ENCODE results near the gene SVOPL.
"Not testable (repeated sequence)": the region's sequence is repeated elsewhere in the genome, so short reads cannot be mapped to it uniquely, and the experiment has no call there.

Gene SVOPL

DNA sequence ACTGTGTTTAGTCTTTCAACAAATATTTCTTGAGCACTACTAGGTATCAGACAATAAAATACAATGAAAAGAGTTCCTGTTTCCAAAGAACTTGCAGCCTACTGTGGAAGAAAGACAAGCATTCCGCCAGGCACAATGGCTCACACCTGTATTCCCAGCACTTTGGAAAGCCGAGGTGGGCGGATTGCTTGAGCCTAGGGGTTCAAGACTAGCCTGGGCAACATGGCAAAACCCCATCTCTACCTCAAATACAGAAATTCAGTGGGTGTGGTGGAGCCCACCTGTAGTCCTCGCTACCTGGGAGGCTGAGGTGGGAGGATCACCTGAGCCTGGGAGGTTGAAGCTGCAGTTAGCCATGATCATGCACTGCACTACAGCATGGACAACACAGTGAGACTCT is 6.1 kb downstream of the SVOPL start:
- DNase-seq (ENCODE audit: low read depth) = no peak
- TF ChIP-seq, protein P1, sequence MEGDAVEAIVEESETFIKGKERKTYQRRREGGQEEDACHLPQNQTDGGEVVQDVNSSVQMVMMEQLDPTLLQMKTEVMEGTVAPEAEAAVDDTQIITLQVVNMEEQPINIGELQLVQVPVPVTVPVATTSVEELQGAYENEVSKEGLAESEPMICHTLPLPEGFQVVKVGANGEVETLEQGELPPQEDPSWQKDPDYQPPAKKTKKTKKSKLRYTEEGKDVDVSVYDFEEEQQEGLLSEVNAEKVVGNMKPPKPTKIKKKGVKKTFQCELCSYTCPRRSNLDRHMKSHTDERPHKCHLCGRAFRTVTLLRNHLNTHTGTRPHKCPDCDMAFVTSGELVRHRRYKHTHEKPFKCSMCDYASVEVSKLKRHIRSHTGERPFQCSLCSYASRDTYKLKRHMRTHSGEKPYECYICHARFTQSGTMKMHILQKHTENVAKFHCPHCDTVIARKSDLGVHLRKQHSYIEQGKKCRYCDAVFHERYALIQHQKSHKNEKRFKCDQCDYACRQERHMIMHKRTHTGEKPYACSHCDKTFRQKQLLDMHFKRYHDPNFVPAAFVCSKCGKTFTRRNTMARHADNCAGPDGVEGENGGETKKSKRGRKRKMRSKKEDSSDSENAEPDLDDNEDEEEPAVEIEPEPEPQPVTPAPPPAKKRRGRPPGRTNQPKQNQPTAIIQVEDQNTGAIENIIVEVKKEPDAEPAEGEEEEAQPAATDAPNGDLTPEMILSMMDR (IDR thresholded peaks at IDR 0.05; ENCODE audit: low read length, missing control alignments) = no peak
- H3K4me3 ChIP-seq (replicated peaks; ENCODE audit: low read depth, low read length) = no peak overlapping the region

DNA sequence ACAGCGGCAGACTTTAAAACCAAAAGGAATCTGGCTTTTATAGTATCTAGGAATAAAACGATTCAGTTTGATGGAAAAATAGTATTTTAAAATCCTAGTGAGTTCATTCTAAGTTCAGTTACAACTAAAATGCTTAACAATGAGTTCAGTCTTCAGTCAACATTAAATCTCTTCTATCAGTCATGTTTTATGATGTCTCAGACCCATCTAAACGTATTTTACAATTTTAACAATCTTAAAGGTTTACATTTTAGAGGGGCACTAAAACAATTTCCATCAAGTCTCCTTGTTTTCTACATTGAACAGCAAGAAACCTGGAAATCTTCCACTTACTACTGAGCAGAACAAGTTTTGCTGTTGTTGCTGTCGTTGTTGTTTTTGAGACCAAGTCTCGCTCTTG is 10.0 kb downstream of the SVOPL start:
- DNase-seq (ENCODE audit: low read depth) = no peak
- TF ChIP-seq, protein P1 (IDR thresholded peaks at IDR 0.05; ENCODE audit: low read length, missing control alignments) = no peak
- no peak overlapping the region for H3K4me3 ChIP-seq (replicated peaks; ENCODE audit: low read depth, low read length)

DNA sequence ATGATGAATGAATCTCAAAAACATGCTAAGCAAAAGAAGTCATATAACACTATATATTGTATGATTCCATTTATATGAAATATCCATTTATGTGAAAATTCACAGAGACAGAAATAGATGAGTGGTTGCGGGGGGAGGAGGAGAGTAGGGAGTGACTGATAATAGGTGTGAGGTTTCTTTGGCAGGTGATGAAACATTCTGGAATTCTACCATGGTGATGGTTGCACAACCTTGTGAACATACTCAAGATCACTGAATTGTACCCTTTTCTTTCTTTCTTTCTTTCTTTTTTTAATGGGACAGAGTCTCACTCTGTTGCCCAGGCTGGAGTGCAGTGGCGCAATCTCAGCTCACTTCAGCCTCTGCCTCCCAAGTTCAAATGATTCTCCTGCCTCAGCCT is 10.7 kb downstream of the SVOPL start:
- TF ChIP-seq, protein P1 (IDR thresholded peaks at IDR 0.05; ENCODE audit: low read length, missing control alignments) = no peak
- DNase-seq (ENCODE audit: low read depth) = no peak

DNA sequence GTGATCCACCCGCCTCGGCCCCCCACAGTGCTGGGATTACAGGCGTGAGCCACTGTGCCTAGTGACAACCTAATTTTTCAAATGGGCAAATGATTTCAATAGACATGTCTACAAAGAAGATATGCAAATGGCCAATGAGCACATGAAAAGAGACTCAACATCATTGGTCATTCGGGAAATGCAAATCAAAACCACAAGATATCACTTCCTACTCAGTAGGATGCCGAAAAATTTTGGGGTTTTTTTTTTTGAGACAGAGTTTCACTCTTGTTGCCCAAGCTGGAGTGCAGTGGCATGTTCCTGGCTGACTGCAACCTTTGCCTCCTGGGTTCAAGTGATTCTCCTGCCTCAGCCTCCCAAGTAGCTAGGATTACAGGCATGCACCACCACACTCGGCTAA is 13.1 kb downstream of the SVOPL start:
- not testable (repeated sequence) for DNase-seq (ENCODE audit: low read depth); H3K4me3 ChIP-seq (replicated peaks; ENCODE audit: low read depth, low read length)

More for the DNA sequence above, 10.7 kb downstream of the SVOPL start:
- no peak overlapping the region for H3K4me3 ChIP-seq (replicated peaks; ENCODE audit: low read depth, low read length)

DNA sequence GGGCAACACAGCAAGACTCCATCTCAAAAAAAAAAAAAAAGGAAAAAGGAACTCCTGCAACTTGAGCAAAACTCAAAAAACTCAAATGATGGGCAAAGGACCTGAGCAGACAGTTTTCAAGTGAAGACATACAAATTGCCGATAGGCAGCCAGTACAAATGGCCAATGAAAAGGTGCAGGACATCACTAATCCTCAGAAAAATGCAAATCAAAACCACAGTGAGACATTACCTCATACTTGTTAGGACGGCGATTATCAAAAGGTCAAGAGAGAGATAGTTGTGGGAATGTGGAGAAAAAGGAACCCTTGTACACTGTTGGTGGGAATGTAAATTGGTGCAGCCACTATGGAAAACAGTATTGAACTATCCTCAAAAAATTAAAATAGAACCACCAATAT is 16.8 kb downstream of the SVOPL start:
- DNase-seq (ENCODE audit: low read depth) = no peak
- TF ChIP-seq, protein P1 (IDR thresholded peaks at IDR 0.05; ENCODE audit: low read length, missing control alignments) = no peak
- H3K4me3 ChIP-seq (replicated peaks; ENCODE audit: low read depth, low read length) = no peak overlapping the region

DNA sequence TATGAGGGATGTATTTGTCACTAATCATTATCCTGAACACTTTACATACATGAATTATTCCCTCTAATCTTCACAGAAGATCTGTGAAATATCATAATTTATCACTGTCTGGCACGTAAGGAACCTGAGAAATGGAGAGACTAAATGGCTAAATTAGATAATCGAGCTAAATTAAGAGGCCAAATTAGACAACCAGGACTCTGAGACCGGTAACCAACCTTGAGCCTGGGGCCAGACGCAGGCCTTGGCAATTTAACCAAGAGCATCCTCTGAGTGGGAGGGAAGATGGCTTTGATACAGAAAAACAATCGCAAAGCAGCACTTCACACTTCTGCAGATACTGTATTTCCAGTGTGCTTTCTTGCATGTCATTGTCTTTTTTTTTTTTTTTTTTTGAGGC is 21.4 kb downstream of the SVOPL start:
- no peak for DNase-seq (ENCODE audit: low read depth)
- no peak overlapping the region for H3K4me3 ChIP-seq (replicated peaks; ENCODE audit: low read depth, low read length)
- TF ChIP-seq, protein P1 (IDR thresholded peaks at IDR 0.05; ENCODE audit: low read length, missing control alignments) = no peak

DNA sequence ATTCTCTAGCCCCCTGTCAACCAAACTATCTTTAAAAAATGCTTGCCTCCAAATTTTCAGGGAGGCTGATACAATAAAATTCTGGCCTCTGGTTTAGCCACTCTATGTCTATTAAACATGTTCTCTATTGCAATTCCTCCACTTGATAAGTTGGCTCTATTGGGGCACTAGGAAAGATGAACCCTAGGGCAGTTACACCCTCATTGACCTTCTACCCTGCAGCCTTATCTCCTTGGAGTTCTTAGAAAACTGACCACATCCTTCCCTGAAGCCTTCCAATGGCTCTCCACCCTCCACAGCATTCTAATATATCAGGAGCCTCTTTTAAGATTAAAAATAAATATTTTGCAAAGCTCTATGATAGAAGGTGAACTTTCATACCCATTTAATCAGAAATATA is 30.6 kb downstream of the SVOPL start:
- TF ChIP-seq, protein P1 (IDR thresholded peaks at IDR 0.05; ENCODE audit: low read length, missing control alignments) = no peak
- DNase-seq (ENCODE audit: low read depth) = no peak
- H3K4me3 ChIP-seq (replicated peaks; ENCODE audit: low read depth, low read length) = no peak overlapping the region

DNA sequence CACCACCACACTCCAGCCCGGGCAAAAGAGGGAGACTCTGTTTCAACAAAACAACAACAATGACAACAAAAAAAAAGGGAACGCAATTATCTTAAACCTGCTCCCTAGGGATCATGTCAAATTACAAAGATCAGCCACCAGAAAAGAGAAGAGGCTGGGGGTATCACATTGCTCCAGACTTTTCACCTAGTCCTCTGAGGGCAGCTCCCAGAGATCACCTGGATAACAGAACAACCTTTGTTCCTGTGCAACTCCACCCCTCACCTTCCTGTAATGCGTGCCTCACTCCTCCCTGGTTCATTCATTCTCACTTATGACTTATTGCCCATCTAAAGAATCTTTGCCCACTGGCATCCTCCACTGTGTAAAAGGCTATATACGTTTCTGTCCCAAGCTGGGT is 31.8 kb downstream of the SVOPL start:
- TF ChIP-seq, protein P1 (IDR thresholded peaks at IDR 0.05; ENCODE audit: low read length, missing control alignments) = no peak
- DNase-seq (ENCODE audit: low read depth) = no peak
- H3K4me3 ChIP-seq (replicated peaks; ENCODE audit: low read depth, low read length) = no peak overlapping the region
